Sigmoid colon (tissue), 4 donors: Measurements from ENCODE around the gene FCRL6.

Experiments
- CTCF ChIP-seq, 4 experiments: fragments of 450-650 bp in 3 of 4; fragments of 200-600 bp in 1 of 4; IDR thresholded peaks; one replicate each; pipeline ENCODE4 v1.5.1; 2016 to 2019; ENCODE audit warnings: antibody characterized with exemption in 4 of 4, mild to moderate bottlenecking in 3 of 4, moderate library complexity in 2 of 4
- EP300 ChIP-seq, 4 donors: sonication (generic); formaldehyde crosslinking; IDR thresholded peaks; one replicate each; pipeline ENCODE4 v1.6.1; 2017; ENCODE audit warnings: antibody characterized with exemption in 4 of 4
- POLR2A ChIP-seq, 2 donors: fragments of 450-650 bp; IDR thresholded peaks; one replicate each; pipeline ENCODE4 v1.6.1; 2016; ENCODE audit warnings: antibody characterized with exemption in 2 of 2, mild to moderate bottlenecking in 2 of 2, moderate library complexity in 2 of 2
- POLR2AphosphoS5 ChIP-seq, 4 donors: sonication (generic); formaldehyde crosslinking; IDR thresholded peaks; one replicate each; pipeline ENCODE4 v1.6.1; 2017; ENCODE audit warnings: antibody characterized with exemption in 4 of 4

GRCh38 chr1:159832309-159832708 is 30.1 kb downstream of the FCRL6 start:
- TF ChIP-seq POLR2A (IDR thresholded peaks at IDR 0.05) = no peak
- no peak for TF ChIP-seq CTCF (IDR thresholded peaks at IDR 0.05)
- no peak for TF ChIP-seq EP300 (IDR thresholded peaks at IDR 0.05)
- no peak for TF ChIP-seq POLR2AphosphoS5 (IDR thresholded peaks at IDR 0.05)
